ENCODE measurements around the gene PHF21A. TPM values are rescaled to one million over a fixed set of nuclear protein-coding genes. Genes with fewer than 3 reads are reported as not detected.

Gene PHF21A
- total RNA-seq, 1 donor from 2014 or later, result 71.1 TPM

GRCh38 chr11:46105926-46106325, 15.3 kb downstream of the PHF21A start:
- DNase-seq, result no peak
- Mint-ChIP-seq H3K9me3 (ENCODE audit: unreplicated experiment) (peaks cover 3% of the 10 kb centered on the region), H3K27ac (ENCODE audit: unreplicated experiment) (peak overlapping the region; percentile 68), H3K4me1 (ENCODE audit: low read depth, unreplicated experiment) (peaks cover 33% of the 10 kb centered on the region), H3K4me3 (ENCODE audit: unreplicated experiment) (no peak overlapping the region), H3K36me3 (ENCODE audit: unreplicated experiment) (no peaks in the 10 kb centered on the region), H3K27me3 (ENCODE audit: unreplicated experiment) (no peaks in the 10 kb centered on the region)
- no peak for TF ChIP-seq CTCF (IDR thresholded peaks at IDR 0.05; ENCODE audit: partially characterized antibody, unreplicated experiment)

- Mint-ChIP-seq H3K36me3 (ENCODE audit: unreplicated experiment) (no peaks in the 10 kb centered on the region), H3K27ac (ENCODE audit: unreplicated experiment) (peak overlapping the region; percentile 68), H3K4me3 (ENCODE audit: unreplicated experiment) (peak overlapping the region; percentile 7), H3K9me3 (ENCODE audit: unreplicated experiment) (peaks cover 3% of the 10 kb centered on the region), H3K27me3 (ENCODE audit: unreplicated experiment) (no peaks in the 10 kb centered on the region), H3K4me1 (ENCODE audit: low read depth, unreplicated experiment) (peaks cover 37% of the 10 kb centered on the region)
- no peak for TF ChIP-seq CTCF (IDR thresholded peaks at IDR 0.05; ENCODE audit: partially characterized antibody, unreplicated experiment)
- DNase-seq, result no peak
Observed at GRCh38 chr11:46105134-46105628, 16.1 kb downstream of the PHF21A start.

GRCh38 chr11:46102843-46103242, 18.4 kb downstream of the PHF21A start:
- TF ChIP-seq CTCF (IDR thresholded peaks at IDR 0.05; ENCODE audit: partially characterized antibody, unreplicated experiment), result no peak
- H3K4me3 Mint-ChIP-seq (ENCODE audit: unreplicated experiment), result no peak overlapping the region
- H3K4me1 Mint-ChIP-seq (ENCODE audit: low read depth, unreplicated experiment), result peaks cover 52% of the 10 kb centered on the region
- DNase-seq, result no peak
- H3K27me3 Mint-ChIP-seq (ENCODE audit: unreplicated experiment), result peaks cover 2% of the 10 kb centered on the region
- peaks cover 3% of the 10 kb centered on the region for H3K9me3 Mint-ChIP-seq (ENCODE audit: unreplicated experiment)
- H3K36me3 Mint-ChIP-seq (ENCODE audit: unreplicated experiment), result no peaks in the 10 kb centered on the region
- no peak overlapping the region for H3K27ac Mint-ChIP-seq (ENCODE audit: unreplicated experiment)

- peaks cover 4% of the 10 kb centered on the region for H3K27me3 Mint-ChIP-seq (ENCODE audit: unreplicated experiment)
- H3K27ac Mint-ChIP-seq (ENCODE audit: unreplicated experiment), result no peak overlapping the region
- H3K36me3 Mint-ChIP-seq (ENCODE audit: unreplicated experiment), result no peaks in the 10 kb centered on the region
- DNase-seq, result no peak
- peaks cover 38% of the 10 kb centered on the region for H3K4me1 Mint-ChIP-seq (ENCODE audit: low read depth, unreplicated experiment)
- no peaks in the 10 kb centered on the region for H3K9me3 Mint-ChIP-seq (ENCODE audit: unreplicated experiment)
- TF ChIP-seq CTCF (IDR thresholded peaks at IDR 0.05; ENCODE audit: partially characterized antibody, unreplicated experiment), result no peak
- no peak overlapping the region for H3K4me3 Mint-ChIP-seq (ENCODE audit: unreplicated experiment)
Observed at GRCh38 chr11:46100670-46101069, 20.6 kb downstream of the PHF21A start.

- no peak for DNase-seq
- H3K36me3 Mint-ChIP-seq (ENCODE audit: unreplicated experiment), result no peaks in the 10 kb centered on the region
- peaks cover 4% of the 10 kb centered on the region for H3K27me3 Mint-ChIP-seq (ENCODE audit: unreplicated experiment)
- H3K27ac Mint-ChIP-seq (ENCODE audit: unreplicated experiment), result no peak overlapping the region
- TF ChIP-seq CTCF (IDR thresholded peaks at IDR 0.05; ENCODE audit: partially characterized antibody, unreplicated experiment), result no peak
- H3K4me1 Mint-ChIP-seq (ENCODE audit: low read depth, unreplicated experiment), result peaks cover 32% of the 10 kb centered on the region
- H3K9me3 Mint-ChIP-seq (ENCODE audit: unreplicated experiment), result no peaks in the 10 kb centered on the region
- no peak overlapping the region for H3K4me3 Mint-ChIP-seq (ENCODE audit: unreplicated experiment)
Observed at GRCh38 chr11:46099963-46100316, 21.3 kb downstream of the PHF21A start.

Measured in glutamatergic neuron (in vitro differentiated cells).